OCI-LY1 (cell line): Measurements from ENCODE around the gene JCAD.

ENCODE experiments used
- CTCF ChIP-seq: fragments of 200-600 bp; sonication (generic), shearing (Covaris generic); IDR thresholded peaks from 2 replicates; pipeline ENCODE4 v1.5.1; 2017; ENCODE audit warnings: mild to moderate bottlenecking, antibody characterized with exemption, low read length, moderate library complexity, mixed read lengths
- EZH2 ChIP-seq: fragments of 200-600 bp; sonication (generic), shearing (Covaris generic); IDR thresholded peaks from 2 replicates; pipeline ENCODE4 v1.8.0; 2017; ENCODE audit warnings: borderline replicate concordance, mixed run types, mild to moderate bottlenecking, antibody characterized with exemption, low read length, moderate library complexity, mixed read lengths

DNA sequence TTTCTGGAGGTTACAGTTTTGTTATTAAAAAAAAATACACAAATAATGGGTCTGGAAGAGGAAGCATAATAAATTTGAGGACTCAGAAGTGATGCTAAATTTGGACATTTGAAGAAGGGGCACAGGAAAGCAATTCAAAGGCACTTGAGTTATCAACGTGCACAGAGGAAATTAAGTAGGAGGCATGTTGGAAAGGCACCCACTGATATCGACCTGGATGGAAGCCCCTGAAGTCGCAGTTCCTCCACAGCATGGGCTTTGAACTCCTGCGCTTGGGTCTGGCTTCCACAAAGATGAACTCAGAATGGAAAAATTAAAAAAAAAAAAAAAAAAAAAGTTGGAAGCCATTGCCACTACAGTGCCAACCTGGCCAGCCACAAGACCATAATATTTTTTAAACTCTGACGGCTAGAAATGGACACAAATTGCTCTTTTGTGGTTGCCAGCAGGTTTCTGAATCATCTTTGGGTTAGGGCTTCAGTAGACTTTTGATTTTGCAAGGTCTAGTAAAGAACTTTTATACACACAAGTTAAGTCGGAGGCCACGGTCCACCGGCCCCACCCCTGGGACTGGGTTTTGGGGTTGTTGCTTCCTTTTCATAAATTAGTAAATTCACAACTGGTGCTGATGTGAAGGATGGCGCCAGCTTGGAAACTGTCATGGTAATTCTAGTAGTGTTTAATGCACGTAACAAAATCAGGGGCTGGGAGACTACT, 21.6 kb downstream of the JCAD start:
- TF ChIP-seq CTCF (no peak), EZH2 (no peak)
